ENCODE results near the gene ASXL3.

Gene ASXL3

GRCh38 chr18:33577685-33578517 is at the start of gene ASXL3:
ASXL3 (plus strand) TSS chr18:33578219; CDS start chr18:33578632, 413 bp downstream.
- DNase-seq = no peak

GRCh38 chr18:33532978-33533377 is 45.0 kb upstream of the ASXL3 start:
- DNase-seq = no peak

GRCh38 chr18:33536904-33537303 is 41.1 kb upstream of the ASXL3 start:
- no peak for DNase-seq

GRCh38 chr18:33538418-33539042 is 39.5 kb upstream of the ASXL3 start:
- no peak for DNase-seq

GRCh38 chr18:33540392-33540791 is 37.6 kb upstream of the ASXL3 start:
- DNase-seq = no peak

GRCh38 chr18:33541316-33541715 is 36.7 kb upstream of the ASXL3 start:
- DNase-seq = no peak

- no peak for DNase-seq
Observed at GRCh38 chr18:33556846-33557245, 21.2 kb upstream of the ASXL3 start.

- no peak for DNase-seq
Observed at GRCh38 chr18:33557706-33558105, 20.3 kb upstream of the ASXL3 start.

- DNase-seq = no peak
Observed at GRCh38 chr18:33558529-33558928, 19.5 kb upstream of the ASXL3 start.

GRCh38 chr18:33560686-33561370 is 17.2 kb upstream of the ASXL3 start:
- no peak for DNase-seq

GRCh38 chr18:33562741-33563140 is 15.3 kb upstream of the ASXL3 start:
- DNase-seq = no peak

- DNase-seq = no peak
Observed at GRCh38 chr18:33567705-33568104, 10.3 kb upstream of the ASXL3 start.

- no peak for DNase-seq
Observed at GRCh38 chr18:33571998-33572787, 5.8 kb upstream of the ASXL3 start.

GRCh38 chr18:33573193-33573592 is 4.8 kb upstream of the ASXL3 start:
- no peak for DNase-seq

GRCh38 chr18:33575451-33575850 is 2.6 kb upstream of the ASXL3 start:
- no peak for DNase-seq

GRCh38 chr18:33576999-33577646 is 896 bp upstream of the ASXL3 start:
- DNase-seq = no peak

GRCh38 chr18:33578518-33579348 is 714 bp downstream of the ASXL3 start:
- no peak for DNase-seq

GRCh38 chr18:33579349-33580215 is 1.6 kb downstream of the ASXL3 start:
- DNase-seq = no peak

- no peak for DNase-seq
Observed at GRCh38 chr18:33580546-33580945, 2.5 kb downstream of the ASXL3 start.

- no peak for DNase-seq
Observed at GRCh38 chr18:33581856-33582255, 3.8 kb downstream of the ASXL3 start.

- DNase-seq = no peak
Observed at GRCh38 chr18:33583901-33584300, 5.9 kb downstream of the ASXL3 start.
